IPS DF 4.7 (cell line): ENCODE data around the gene SYNGAP1.

Experiments used
- DNase-seq: peaks from one replicate; pipeline ENCODE4 v3.0.0-alpha.2; 2013; ENCODE audit warnings: low spot score; ENCODE audit errors: extremely low read depth

The SYNGAP1 gene

GRCh38 chr6:33420491-33421343 lies 852 bp downstream of the SYNGAP1 start:
- DNase-seq, result no peak

GRCh38 chr6:33421344-33421643 lies 1.4 kb downstream of the SYNGAP1 start:
- DNase-seq, result no peak

GRCh38 chr6:33423777-33424176 lies 3.9 kb downstream of the SYNGAP1 start:
- no peak for DNase-seq

GRCh38 chr6:33424855-33425667 lies 5.2 kb downstream of the SYNGAP1 start:
- DNase-seq, result no peak

GRCh38 chr6:33425668-33426577 lies 6.1 kb downstream of the SYNGAP1 start:
- no peak for DNase-seq

GRCh38 chr6:33426590-33427511 lies 7.0 kb downstream of the SYNGAP1 start:
- DNase-seq, result no peak

- DNase-seq, result no peak
These were observed 7.8 kb downstream of the SYNGAP1 start for GRCh38 chr6:33427585-33428223.

GRCh38 chr6:33428224-33428965 lies 8.5 kb downstream of the SYNGAP1 start:
- no peak for DNase-seq

- DNase-seq, result no peak
These were observed 9.3 kb downstream of the SYNGAP1 start for GRCh38 chr6:33428966-33429749.

- DNase-seq, result no peak
These were observed 9.8 kb downstream of the SYNGAP1 start for GRCh38 chr6:33429750-33430052.

- no peak for DNase-seq
These were observed 10.5 kb downstream of the SYNGAP1 start for GRCh38 chr6:33430334-33430733.

GRCh38 chr6:33430991-33431879 lies 11.4 kb downstream of the SYNGAP1 start:
- DNase-seq, result no peak

GRCh38 chr6:33431880-33432541 lies 12.1 kb downstream of the SYNGAP1 start:
- DNase-seq, result no peak

- DNase-seq, result no peak
These were observed 12.7 kb downstream of the SYNGAP1 start for GRCh38 chr6:33432546-33432945.

GRCh38 chr6:33433001-33433543 lies 13.2 kb downstream of the SYNGAP1 start:
- DNase-seq, result no peak

GRCh38 chr6:33433544-33434191 lies 13.8 kb downstream of the SYNGAP1 start:
- DNase-seq, result no peak
